Dedifferentiated amniotic fluid mesenchymal stem cell (primary cell): ENCODE data around the gene MECP2.

Experiments used
- DNase-seq: peaks from one replicate; pipeline ENCODE4 v3.0.0-alpha.2; 2016; ENCODE audit errors: extremely low spot score

Gene MECP2

GRCh38 chrX:154061801-154062200, 35.7 kb downstream of the MECP2 start:
- DNase-seq, result no peak

GRCh38 chrX:154059729-154060245, 37.7 kb downstream of the MECP2 start:
- no peak for DNase-seq

DNA sequence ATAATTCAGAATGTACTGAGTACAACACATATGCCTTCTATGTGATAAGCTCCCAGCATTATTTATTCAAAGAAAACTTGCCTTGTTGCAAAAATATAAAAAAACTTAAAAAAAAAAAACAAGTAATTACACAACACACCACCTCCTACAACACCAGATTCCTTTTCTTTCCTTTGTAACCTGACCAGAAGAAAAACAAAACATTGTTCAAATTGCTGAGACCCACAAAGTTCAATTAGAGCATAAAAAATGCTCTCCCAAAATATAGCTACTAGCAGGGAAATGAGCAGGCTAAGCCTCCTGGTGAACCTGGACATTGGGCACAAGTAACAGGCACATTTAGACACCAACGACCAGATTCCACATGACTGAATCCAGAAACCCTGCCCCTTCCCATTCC, 38.3 kb downstream of the MECP2 start:
- no peak for DNase-seq

DNA sequence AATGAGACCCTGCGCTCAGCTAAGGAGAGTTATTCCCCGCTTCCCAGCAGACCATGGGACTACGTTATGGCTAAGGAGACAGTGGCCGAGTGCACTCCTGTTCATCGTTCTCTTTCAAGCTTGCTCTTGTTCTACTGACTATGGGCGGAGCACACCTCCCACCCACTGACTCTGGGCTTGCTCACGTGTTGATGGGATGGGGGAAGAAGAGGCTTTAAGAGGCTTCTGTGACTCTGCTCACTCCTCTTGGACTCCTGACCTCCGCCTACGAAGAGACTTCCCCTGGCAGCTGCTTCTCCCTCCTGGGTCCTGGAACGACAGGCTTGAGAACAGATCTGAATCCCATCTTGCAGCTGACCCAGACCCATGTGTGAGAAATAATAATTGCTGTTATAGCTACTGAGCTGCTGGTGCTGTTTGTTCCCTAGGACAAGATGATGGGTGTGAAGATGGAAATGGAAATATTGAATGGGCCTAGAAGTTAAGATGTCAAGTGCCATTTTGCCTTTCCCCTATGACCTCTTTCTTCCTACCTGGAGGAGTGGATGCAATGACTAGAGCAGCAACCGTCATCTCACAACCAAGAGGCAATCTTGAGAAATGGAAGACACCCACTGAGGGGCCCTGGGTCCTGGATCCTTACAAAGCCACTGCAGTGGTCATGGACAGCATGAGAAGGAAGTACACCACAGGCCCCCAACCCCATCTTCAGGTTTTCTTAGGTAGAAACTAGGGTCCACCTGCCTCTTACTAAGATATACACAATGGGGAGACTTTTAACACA, 39.1 kb downstream of the MECP2 start:
- no peak for DNase-seq

DNA sequence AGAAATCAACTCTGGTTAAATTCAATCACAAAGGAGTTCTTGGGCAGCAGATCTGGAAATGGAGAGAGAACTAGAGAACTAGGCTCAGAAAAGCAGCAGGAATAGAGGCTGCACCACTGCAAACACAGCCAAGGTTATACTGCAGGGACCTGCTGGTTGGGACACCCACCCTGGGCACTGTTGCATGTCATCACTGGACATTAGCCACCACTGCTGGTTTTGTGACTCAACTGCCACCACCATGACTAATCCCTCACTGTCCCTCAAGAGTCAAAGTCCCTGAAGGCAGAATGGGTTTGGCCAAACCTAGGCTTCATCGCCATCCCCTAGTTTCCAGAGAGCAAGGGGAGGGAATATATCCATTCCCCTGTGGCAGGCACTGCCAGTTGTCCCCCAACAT, 39.7 kb downstream of the MECP2 start:
- no peak for DNase-seq

DNA sequence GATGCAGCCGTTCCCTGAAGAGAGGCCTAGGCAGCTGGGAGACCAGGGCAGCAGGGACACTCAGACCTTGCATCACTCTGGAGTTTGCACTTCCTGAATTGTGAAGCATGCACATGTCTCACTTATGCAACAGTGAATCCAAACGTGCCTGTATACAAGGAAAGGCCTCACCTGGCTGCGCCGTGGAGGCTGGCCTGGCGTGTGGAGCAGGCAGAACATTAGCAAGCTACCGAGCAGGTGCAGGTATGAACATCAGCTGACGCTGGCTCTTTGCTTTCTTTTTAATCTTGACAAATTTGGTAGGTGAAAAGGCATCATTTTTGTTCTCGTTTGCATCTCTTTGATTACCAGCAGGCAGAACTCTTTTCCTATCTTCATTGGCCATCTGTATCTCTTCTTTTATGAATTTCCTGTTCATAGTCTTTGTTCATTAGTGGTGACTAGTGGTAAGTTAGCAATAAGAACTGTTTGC, 40.7 kb downstream of the MECP2 start:
- DNase-seq, result no peak

GRCh38 chrX:154051201-154051810, 46.2 kb downstream of the MECP2 start:
- DNase-seq, result peak; percentile 53

- DNase-seq, result no peak
Observed at GRCh38 chrX:154050113-154050495, 47.4 kb downstream of the MECP2 start.

GRCh38 chrX:154049209-154050112, 48.1 kb downstream of the MECP2 start:
- DNase-seq, result no peak

DNA sequence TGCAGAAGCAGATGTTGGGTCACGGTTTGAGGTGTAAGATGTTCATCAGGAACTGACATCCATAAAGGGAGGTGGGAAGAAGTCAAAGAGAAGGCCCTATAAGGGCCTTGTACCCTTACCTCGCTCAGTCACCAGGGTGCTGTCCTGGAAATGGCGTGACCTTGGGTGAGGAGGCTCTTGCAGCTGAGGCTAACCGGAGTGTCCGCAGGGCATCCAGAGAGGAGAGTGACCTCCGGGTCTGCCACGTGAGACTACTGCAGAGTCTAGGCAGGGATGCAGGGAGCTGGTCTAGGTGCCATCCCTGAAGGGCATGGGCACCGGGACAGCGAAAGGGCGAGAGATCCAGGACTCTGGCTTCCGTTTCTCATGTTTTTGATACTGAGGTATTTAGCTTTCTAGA, 49.1 kb downstream of the MECP2 start:
- no peak for DNase-seq

- DNase-seq, result no peak
Observed at GRCh38 chrX:154046940-154047610, 50.4 kb downstream of the MECP2 start.

DNA sequence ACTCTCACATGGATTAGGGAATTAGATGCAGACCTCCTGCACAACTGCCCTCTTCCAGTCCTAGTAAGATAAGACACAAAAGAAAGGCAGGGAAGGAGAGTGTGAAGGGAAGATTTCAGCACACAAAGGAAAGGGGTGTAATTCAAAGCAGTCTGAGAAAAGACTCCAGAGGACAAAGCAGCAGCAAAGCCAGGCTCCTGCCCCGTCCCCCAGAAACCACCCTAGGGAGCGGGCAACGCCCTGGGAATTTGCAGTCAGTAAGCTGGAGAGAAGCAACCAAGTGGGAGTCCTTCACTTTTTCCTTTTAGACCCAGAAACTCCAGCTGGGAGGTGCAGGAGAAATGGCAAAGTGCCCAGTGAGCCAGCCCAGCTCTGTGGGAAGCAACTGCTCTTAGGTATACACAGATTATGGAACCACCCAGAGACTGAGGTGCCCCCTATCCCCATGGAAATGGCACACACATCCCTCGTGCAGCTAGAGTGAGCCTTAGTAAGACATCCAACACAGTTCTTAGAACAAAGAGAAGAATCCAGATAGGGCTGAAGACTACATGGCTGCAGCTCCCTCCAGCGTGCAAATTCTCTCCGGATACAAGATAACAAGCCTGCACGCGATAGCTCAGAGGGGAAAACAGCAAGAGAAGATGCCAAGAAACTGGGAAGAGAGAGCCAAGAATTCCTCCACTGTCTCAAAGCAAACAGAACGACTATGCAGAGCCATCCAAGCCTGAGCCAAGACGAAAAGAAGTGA, 51.3 kb downstream of the MECP2 start:
- peak; percentile 69 for DNase-seq

DNA sequence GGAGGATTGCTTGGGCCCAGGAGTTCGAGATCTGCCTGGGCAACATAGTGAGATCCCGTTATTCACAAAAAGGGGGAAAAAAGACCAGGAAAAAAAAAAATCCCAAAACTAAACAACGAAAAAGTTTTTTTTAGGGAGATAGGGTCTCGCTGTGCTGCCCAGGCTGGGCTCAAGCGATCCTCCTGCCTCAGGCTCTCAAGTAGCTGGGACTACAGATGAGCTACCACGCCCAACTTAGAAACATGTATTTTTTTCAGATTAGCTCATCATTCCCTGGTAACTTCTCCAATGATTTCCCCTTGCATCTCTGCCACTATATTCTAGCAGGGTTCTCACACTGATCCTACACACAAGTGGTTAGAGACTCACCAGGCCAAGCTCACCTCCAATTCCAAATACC, 53.4 kb downstream of the MECP2 start:
- DNase-seq, result no peak

GRCh38 chrX:154043003-154043763, 54.3 kb downstream of the MECP2 start:
- no peak for DNase-seq

- DNase-seq, result no peak
Observed at GRCh38 chrX:154040863-154041262, 56.7 kb downstream of the MECP2 start.

GRCh38 chrX:154040307-154040756, 57.2 kb downstream of the MECP2 start:
- DNase-seq, result peak; percentile 20

DNA sequence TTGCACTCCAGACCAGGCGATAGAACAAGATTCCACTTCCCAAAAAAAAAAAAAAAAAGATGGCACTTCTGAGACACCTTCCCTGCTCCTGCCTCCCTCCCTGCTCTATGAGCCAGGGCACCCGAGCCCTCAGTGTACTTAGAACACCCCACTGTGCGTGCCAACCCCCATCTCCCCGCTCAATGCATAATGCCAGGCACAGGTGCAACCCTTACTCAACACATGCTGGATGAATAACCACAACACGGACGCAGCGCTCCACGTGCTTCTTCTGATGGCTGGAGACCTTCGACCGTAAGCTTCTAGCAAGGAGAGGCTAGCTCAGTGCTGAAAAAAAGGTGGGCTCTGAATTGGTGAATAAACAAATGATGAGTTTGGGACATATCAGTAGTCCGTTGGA, 57.9 kb downstream of the MECP2 start:
- no peak for DNase-seq

DNA sequence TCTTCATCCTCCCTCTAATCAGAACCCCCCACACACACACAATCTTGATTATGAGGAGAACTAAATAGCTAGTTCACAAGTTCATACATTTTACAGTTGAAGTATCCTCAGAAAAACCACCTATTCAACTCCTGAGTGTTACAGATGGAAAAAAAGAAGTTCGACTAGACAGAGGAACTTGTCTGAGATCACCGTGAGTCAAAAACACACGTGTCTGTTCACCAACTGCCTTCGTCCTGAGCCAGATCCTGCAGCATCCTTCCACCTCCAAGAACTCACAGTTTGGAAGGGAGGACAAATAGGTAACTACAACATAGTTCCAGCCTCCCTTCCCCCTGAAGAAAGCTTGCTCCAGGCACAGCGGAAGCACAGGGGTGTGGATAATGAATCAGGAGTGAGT, 58.9 kb downstream of the MECP2 start:
- DNase-seq, result no peak

GRCh38 chrX:154037754-154038153, 59.8 kb downstream of the MECP2 start:
- DNase-seq, result no peak

DNA sequence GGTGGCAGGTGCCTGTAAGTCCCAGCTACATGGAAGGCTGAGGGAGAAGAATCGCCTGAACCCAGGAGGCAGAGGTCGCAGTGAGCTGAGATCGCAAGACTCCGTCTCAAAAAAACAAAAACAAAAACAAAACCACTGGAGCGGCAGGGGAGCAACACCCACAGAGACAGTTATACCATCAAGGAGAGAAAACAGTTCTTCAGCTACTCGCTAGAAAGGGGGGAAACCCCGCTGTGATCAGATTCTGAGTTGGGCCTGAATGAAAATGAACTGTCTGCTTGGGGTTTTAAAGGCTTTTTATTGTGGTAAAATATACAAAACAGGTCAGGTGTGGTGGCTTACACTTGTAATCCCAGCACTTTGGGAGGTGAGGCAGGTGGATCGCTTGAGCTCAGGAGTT, 61.0 kb downstream of the MECP2 start:
- DNase-seq, result no peak
